HL-60/S4 treated with phorbol 12-myristate 13-acetate at 8.2 ng/mL for 4 days and 3 days (cell line): ENCODE measurements around the gene ATP2B2.

Source experiments
- in situ Hi-C: fragments of 300-500 bp; cut with MboI; formaldehyde crosslinking; loops from 2 replicates; pipeline ENCODE4 v1.15.0; 2022; ENCODE audit warnings: low sequenced_read_pairs

The ATP2B2 gene

DNA sequence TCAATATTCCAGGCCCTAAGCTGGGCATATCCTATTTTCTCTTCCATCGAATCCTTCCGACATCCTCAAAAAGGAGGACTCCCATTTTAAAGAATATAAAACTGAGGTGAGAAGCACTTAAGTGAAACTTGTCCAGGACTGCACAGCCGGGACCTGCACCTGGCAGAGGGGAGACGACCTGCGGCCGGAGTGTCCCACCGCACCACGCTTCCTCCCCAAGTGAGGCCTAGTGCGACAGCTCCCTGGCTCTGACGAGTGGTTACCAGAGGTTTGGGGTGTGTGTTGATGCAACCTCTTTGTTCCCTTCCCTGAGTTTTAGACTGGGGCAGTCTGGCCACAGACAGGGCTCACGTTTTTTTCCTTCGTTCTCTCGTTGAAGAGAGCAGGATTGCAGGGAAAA, 24.9 kb upstream of the ATP2B2 start:
- in situ Hi-C loops, result no loop called here

DNA sequence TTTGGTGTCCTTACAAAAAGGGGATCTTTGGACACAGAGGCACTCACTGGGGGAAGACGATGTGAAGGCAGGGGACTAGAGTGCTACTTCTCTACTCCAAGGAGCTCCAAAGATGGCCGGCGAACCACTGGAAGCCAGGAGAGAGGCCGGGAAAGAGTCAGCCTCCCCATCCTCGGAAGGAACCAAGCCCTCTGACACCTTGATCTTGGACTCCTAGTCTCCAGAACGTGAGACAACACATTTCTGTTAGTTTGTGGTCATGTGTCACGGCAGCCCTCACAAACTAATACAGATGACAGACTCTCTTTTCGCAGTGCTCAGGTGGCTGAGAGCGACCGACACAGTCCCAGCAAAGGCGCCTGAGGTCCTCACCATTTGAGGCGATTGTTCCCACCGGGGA, 24.4 kb upstream of the ATP2B2 start:
- in situ Hi-C loops, result no loop called here

DNA sequence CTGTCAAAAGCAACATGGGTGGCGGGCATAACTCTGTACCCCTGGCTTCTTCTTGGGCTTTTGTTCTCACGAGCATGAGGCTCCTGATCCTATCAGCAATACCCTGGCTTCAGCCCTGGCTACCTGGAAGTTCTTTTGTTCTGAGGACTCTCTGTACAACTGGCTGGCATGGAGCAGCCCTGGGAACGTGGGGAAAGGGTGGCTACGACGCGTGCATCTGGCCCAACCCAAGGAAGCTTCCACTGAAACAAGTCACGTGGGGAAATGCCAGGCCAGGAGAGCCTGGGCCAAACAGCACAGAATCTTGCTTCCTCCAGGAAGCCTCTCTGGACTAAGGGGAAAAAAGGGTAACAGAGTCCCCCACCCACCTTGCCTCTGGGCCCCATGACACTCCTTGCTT, 22.7 kb upstream of the ATP2B2 start:
- in situ Hi-C loops, result no loop called here

DNA sequence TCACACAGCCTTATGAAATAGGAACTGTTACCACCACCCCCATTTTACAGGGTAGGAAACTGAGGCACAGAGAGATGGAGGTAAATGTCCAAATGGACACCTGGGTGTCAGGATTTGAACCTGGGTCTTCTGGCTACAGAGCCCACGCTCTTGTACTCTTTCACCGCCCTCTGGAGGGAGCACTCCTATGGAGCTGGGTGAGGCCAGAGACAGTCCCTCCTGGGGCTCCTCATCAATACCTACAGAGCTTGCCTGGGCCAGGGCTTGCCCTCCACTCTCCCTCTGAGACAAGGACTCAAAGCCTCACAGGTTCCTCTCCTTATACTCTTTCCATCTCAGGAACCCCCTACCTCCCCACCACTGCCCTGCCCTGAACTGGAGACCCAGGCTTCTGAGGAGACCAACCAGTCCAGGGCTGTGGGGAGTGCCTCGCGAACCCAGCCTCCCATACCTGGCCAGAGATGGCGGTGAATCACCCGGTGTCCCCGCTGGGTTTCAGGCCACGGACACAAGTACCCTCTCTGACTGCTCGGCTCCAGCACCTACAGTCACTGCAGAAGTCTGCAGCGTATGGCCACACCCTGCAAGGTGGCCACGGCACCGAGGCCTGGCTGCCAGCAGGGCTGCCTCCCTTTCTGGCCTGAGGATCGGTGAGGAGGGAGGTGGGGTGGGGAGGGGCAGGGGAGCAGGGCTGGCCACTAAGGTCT, 22.1 kb upstream of the ATP2B2 start:
- in situ Hi-C loops, result no loop called here

DNA sequence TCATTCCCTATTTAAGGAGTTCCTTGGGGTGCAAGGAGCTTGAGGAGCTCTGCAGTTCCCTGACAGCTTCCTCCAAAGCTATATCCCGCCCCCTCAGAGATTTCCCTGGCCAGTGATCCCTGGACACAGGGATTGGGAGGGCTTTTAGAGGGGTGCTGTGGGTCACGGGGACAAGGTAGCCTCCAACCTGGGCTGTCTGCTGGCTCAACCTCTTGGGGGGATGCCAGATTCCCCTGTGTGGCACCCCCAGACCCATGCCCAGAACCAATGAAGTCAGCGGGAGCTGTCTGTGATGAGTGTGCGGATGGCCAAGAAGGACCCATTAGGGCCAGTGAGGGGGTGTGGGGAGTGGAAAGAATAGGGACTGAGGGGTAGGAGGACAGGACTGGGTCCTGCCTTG, 21.0 kb upstream of the ATP2B2 start:
- in situ Hi-C loops, result no loop called here

DNA sequence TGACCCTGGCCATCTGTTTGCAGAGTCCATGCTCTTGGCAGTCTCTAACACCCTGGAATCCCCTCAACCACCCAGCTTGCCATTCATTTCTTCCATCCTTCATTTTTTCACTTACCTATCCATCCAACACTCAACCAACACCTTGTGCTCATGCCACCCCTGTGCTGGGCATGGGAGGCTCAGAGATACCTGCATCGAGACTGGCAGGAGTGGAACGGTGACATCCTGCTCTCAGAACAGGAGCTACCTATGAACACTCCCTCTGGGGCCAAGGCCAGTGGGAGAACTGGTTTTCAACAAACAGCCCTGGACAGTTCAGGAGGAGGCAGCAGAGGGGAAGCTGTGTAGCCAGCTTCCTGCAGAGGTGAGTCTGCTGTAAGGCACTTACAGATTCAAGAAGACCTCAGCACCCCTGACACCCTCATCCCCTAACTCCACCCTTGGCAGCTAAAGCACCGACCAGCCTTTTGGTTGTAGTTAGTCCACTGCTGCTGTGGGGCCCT, 19.5 kb upstream of the ATP2B2 start:
- in situ Hi-C loops, result no loop called here

DNA sequence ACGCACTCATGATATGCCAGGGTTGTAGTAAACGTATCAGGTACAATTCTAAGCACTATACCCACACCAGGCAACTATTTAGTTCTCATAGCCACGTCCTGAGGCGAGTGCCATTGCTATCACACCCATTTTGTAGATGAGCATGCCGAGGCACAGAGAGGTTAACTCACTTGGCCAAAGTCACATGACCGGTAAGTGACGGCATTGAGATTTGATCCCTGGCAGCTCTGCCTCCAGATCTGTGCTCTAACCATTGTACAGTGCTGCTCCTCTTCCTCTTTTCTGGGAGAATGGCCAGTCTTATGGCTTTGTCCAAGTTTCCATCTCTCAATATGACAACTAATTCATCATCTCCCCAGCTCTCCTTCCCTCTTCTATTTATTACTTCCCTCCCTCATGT, 18.9 kb upstream of the ATP2B2 start:
- in situ Hi-C loops, result no loop called here

DNA sequence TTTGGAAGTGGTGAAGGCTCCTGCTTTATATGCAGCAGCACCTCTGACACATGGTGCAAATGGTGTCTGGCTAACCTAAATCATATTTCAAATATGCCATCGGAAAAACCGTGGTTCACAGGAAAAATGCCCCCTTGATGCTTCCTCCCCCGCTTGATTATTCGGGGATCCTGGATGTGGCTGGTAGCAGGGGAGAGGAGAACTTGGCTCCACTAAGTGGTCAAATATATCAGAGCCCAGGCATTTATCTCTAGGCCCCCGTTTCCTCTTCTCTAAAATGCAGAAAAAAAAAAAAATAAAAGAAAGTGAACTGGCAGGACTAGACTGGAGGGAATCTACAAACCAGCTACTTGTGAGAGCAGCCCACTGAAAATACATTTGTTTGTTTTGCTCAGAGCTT, 18.2 kb upstream of the ATP2B2 start:
- in situ Hi-C loops, result no loop called here

DNA sequence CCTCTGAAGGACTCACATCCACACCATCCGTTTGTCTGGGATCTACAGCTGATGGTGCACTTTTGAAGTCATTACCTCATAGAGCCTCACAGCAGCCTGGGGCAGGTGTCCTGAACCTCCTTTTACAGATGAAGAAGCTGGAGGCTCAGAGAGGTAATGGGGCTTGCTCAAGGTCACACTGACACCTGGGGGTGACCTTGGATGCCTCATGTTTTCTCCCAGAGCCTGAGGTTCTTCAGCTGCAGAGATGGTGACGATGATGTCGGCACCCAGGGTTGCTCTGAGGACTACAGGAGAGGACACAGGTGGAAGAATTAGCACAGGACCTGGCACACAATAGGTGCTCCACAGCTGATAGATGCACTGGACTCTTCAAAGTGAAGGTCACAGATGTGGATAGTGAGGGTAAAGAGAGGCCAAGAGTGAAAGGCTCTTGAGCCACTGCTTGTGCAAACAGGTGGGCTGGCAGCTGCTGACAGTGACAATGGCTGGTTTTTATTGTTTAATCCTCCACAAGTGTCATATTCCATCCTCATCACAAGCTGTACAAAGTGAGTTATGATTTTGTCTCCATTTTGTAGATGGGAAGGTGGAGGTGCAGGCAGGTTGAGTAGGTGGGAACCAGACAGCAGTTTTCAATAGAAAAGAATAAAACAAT, 17.4 kb upstream of the ATP2B2 start:
- in situ Hi-C loops, result no loop called here

DNA sequence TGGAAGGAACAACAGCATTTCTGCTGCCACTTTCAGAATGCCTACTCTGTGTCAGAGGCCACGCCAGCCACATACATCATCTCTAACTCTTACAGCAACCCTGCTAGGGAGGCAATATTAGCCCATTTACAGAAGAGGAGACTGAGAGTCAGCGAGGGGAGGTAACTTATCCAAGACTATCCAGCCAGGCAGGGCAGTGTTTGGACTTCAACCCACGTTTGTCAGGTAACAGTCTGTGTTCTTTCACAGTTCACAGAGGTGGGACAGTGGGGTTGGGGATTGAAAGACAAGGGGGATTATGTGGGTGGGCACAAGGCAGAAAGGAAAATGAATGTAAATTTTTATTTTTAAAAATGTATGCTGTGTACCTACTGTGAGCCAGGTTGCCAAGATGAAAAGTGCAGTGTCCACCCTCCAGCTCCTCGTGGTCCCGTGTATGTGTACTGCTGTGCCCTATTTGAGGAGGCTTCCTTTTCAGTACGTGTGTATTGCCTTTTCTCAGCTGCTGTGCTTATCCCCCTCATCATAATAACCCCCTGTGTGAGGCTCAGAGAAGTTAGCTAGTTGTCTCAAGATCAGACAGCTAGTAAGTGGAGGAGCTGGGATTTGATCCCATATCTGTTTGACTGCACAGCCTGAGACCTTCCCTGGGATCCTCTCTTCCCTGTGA, 16.5 kb upstream of the ATP2B2 start:
- in situ Hi-C loops, result no loop called here

DNA sequence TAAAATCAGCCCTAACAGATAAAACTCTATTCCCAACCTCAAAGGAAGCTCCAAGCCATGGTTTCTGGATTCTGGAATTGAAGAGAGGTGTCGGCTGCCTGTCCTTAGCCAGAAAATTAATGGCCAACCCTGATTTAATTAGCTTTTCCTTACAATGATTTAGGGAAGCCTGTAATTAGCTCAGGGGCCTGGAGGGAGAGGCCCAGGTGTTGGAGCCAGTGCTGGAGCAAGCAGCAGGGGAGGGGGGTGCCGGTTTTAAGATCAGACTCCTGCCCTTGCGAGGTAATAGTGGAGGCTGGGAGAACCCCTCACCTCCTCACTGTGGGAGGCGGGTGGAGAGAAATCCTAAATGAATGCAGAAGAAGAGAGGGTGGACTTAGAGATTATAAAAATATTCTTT, 14.7 kb upstream of the ATP2B2 start:
- in situ Hi-C loops, result no loop called here

DNA sequence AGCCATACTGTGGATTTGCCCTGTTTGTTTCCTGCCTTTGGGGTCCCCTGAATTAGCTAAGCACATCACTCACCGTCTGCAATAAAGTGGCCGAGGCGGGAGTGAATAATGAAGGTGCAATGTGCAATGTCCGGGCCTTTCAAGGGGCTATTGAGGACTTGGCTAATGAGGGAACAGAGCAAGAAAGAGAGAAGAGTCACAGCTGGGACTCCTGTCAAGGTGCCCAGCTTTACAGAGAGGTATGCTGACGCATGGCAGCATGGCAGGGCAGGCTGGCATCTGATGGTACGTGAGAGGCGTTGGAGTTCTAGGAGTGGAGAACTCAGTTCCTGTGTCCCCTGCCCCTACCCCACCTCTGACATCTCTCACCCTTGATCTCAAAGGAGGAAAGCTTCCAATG, 13.8 kb upstream of the ATP2B2 start:
- in situ Hi-C loops, result no loop called here

DNA sequence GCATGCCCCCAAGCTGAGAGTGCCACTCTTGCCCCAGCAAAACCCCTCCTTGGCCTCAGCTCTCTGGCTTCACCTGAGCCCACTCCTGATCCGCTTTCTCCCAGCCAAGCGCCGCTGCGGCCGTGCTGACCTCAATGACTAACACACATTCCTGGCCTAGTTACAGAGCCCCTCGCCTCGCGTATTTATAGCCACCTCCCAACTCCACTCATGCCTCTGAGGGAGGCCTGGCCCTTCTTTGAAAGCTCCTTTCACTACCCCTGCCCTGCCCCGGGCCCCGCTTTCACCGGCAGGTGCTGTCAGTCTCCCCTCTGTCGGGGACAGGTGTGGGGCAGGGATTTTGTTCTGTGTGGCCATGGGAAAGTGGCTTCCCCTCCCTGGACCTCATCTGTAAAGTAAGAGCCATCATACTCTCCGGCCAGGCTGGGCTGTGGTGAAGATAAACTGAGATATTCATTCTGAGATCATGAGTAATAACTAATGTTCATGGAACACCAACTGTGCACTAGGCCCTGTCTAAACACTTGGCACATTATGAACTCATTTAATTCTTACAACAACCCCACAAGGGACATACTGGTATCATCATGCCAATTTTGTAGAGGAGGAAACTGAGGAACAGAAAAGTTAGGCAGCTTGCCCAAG, 13.2 kb upstream of the ATP2B2 start:
- in situ Hi-C loops, result no loop called here

DNA sequence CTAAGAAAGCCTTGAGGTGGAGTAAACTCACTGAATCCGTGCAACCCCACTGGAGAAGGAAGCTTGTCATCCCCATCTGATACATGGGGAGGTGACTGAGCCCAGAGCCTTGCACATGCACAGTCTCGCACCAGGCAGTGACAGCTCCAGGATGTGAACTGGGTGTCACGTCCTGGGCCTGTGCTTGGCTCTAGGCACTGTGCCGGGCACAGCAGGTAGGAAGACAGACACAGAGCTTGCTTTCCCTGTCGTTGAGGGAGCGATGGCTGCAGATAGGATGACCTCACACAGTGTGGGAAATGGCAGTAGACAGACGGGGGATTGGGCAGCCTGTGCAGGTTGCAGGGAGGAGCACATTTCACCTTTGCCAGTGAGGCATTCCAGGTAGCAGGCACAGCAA, 12.2 kb upstream of the ATP2B2 start:
- in situ Hi-C loops, result no loop called here

DNA sequence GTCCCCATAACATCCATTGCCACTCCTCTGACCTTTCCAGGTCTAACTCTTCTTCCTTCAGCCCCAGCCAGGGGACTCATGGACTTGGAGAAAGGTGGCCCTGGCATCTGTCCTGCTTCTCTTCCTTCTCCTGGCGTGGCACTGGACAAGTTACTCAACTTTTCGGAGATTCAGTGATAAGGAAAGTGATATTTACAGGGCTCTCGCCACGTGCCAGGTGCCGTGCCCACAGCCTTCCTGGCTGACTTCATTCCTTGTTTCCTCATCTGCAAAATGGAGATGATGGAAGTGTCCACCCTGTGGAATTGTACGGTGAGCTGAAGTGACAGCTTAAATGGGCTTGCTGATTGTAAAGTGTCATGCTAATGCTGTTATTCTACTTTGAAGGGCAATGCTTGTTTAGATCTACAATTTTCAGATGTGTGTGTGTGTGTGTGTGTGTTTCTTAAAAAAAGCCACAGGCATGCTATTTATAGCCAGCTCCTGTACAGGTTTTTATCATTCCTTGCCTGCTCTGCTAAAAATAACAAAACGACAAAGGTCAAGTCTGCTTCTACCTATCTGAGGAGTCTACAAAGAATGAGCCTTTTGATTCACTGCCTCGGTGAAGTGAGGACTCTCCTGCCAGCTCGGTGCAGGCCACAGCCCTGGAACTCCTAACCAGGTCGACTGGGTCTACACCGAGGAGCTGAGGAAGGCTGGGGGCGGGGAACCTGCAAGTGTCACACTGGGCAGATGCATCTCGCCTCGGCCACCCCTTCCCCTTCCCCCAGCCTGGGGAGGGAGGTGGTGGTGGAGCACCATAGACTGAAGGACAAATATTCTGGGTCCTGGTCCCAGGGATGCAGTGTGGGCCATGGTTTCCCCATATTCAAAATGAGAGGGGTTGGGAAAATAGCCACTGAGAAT, 11.4 kb upstream of the ATP2B2 start:
- in situ Hi-C loops, result no loop called here

DNA sequence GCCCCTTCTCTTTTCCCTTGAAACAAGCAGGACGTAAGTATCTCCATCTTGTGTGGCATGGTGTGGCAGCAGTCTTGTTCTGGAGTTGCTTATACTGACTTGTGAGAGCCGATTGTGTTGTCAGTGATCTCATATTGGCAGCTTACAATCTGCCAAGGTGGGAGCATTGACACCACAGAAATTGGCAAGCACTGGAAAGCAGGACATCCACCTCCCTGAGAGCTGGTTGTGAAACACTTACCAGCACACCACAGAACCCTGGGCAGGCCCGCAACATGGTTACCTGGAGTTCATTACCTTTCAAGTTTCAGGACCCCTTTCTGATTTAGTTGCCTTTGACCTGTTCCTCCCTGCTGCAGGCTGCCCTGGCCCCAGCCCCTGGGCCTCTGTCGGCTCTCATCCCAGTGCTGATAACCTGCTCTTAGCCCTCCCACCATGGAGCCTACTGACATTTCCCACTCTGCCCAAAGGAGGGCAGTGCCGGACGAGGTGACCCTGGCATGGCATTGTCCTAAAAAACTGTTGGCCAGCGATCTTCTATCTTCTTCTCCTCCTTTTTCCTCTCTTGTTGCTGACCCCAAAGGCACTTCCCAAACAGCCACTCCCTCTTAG, 10.6 kb upstream of the ATP2B2 start:
- in situ Hi-C loops, result no loop called here

DNA sequence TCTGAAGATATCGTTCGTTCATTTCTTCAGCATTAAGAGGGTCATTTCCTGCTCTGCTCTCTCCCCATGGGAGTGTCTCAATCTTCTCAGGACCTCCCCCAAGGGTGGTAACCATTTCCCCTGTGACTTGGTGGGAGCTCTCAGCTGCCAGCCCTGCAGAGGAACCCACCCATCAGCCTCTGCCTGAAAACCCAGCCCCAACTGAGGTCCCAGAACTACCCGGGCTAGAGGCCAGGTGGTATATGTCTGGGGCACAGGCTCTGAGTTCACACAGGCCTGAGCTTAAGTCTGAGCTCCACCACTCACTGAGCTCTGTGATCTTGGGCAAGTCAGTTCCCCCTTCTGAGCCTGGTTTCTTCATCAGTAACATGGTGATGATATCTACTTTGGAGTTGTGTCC, 10.0 kb upstream of the ATP2B2 start:
- in situ Hi-C loops, result no loop called here

DNA sequence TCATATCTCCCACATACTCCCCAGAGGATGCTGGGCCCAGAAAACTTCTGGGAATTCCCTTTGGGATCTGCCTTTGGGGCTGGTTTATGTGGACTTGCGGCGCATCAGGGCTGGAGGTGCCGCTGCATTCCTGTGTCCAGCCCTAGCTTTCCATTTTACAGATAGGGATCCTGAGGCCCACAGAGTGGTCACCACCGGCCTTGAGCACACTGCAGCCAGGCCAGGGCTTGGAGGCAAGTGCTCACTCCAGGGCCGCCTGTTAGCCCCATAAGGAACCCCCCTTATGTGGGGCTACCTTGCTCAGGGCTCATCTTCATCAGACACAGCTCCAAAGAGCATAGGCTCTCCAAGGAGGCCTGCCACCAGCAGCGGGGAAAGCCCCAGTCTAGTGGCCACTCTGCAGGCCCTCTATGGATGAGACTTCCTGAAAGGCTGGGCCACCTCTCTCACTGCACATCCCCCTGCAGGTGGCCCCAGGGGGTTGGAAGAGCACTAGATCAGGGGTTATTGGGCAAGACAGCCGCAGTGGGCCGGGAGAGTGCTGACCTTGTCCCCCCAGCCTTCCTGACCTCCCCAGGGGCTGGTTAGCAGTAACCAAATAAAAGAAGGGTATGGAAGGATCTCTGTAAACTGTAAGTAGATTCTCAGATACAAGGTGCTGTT, 9.2 kb upstream of the ATP2B2 start:
- in situ Hi-C loops, result no loop called here

DNA sequence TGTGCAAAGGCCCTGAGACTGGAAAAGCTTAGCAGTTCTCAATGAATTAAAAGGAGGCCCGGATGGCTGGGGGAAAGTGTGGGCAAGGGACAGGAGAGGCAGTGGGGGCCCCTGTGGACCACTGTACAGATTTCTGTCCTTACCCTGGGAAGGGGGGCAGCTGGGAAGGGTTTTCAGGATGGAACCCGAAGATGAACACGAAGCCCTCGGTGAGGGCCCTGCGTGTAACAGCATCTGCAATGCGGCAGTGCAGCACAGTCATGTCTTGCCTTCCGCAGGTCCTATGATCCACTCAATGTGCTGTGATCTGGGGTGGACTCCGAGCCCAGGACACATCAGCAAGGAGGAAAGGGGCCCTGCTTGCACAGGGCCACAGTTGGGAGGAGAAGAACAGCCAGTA, 7.9 kb upstream of the ATP2B2 start:
- in situ Hi-C loops, result no loop called here

DNA sequence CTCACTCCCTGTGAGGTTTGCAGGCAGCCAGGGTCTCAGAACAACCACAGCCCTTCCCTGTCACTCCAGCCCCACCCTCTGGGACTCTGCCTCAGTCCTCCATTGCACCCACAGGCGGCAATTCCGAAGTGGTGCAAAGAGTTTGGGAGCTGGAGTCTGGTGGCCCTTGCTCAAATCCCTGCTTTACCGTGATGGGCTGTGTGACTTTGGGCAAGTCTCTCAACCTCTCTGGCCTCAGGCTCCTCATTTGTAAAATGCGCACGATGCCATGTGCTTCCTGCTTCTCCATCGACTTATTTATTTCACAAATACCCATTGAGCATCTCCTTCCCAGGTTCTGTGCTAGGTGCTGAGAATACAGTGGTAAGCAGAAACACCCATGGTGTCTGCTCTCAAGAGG, 7.3 kb upstream of the ATP2B2 start:
- in situ Hi-C loops, result no loop called here
